Right lobe of liver (tissue), 4 donors: ENCODE results near the gene KLHL40.

Experiments
- POLR2A ChIP-seq: fragments of 450-650 bp; IDR thresholded peaks from one replicate; pipeline ENCODE4 v1.6.1; 2017; ENCODE audit warnings: antibody characterized with exemption, mild to moderate bottlenecking
- TF ChIP-seq, protein P1 (sequence below), 4 donors: fragments of 200-600 bp in 3 of 4; fragments of 450-650 bp in 1 of 4; IDR thresholded peaks; one replicate each; pipeline versions ENCODE4 v1.5.1 to v1.8.0; 2016 to 2022; ENCODE audit warnings: antibody characterized with exemption in 4 of 4, mild to moderate bottlenecking in 2 of 4
- donor health status: DM: no; HTN: no; CAD: no.
- donor health status: DM: no; HTN: no; CAD: no.
- donor health status: DM: no; HTN: yes; CAD: no.

DNA sequence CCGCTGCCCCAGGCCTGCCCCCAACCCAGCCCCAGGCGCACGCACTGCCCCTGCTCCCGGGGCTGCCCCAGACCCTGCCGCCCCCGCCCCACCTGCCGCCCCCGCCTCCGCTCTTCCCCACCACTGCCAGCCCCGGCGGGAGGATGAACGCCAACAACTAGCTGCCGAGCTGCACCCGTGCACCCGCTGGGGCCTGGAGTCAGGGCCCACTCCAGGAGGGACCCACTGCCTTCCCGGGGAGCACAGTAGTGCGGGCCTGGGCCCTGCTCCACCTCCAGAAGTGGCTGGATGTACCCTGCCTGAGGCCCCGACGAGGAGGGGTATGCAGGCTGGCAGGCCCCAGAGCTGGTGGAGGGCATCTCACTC is 20.9 kb upstream of the KLHL40 start:
- no peak for TF ChIP-seq POLR2A
- TF ChIP-seq, protein P1, sequence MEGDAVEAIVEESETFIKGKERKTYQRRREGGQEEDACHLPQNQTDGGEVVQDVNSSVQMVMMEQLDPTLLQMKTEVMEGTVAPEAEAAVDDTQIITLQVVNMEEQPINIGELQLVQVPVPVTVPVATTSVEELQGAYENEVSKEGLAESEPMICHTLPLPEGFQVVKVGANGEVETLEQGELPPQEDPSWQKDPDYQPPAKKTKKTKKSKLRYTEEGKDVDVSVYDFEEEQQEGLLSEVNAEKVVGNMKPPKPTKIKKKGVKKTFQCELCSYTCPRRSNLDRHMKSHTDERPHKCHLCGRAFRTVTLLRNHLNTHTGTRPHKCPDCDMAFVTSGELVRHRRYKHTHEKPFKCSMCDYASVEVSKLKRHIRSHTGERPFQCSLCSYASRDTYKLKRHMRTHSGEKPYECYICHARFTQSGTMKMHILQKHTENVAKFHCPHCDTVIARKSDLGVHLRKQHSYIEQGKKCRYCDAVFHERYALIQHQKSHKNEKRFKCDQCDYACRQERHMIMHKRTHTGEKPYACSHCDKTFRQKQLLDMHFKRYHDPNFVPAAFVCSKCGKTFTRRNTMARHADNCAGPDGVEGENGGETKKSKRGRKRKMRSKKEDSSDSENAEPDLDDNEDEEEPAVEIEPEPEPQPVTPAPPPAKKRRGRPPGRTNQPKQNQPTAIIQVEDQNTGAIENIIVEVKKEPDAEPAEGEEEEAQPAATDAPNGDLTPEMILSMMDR (IDR thresholded peaks at IDR 0.05): no peak
